Measurements from ENCODE around the gene CSNK1G1.
"Not testable (repeated sequence)": the region's sequence is repeated elsewhere in the genome, so short reads cannot be mapped to it uniquely, and the experiment has no call there.

Gene CSNK1G1

DNA sequence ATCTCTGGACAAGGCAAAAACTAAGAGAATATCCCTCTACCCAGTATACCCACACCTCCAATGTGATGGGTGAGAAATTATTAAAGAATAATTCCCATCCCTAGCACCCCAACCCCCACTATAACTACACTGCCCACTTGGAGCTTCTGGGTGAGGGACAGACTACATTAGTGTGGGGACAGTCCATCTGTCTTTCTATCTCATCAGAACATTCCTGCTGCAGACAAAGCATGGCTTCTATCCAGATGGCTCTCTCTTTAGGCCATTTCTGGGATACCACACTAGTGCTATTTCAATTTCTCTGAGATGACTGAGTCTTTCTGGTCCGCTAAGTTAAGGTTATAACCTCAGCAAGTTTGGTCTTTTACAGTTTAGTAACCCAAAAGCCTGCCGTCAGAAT lies 6.6 kb downstream of the CSNK1G1 start:
- no peak for DNase-seq (ENCODE audit: low spot score)

DNA sequence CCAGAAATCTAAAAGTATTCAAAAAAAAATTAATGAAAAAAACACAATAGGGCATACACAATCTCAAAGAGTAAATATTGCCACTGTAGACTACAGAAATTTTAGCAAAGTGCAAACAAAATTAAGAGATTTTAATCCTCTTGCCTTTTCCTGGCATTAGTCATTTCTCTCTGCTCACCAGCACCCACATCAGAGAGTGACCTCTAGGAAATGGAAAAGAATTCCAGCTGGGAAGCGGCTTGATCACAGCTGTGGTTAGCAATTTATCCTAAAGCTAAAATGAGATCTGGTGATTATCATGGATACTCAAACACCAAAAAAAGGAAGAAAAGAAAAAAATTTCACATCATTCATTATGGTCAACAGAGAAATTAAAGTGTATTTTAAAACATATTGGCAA lies 7.5 kb downstream of the CSNK1G1 start:
- no peak for DNase-seq (ENCODE audit: low spot score)

DNA sequence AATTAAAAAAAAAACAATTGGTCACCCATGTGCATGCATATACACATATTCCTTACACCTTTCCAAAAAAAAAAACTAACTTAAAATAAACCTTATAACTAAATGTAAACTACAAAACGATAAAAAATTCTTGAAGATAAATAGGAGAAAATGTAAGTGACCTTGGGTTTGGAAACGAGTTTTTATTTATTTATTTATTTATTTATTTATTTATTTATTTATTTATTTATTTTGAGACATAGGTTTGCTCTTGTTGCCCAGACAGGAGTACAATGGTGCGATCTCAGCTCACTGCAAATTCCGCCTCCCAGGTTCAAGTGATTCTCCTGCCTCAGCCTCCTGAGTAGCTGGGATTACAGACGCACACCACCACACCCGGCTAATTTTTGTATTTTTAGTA lies 9.7 kb downstream of the CSNK1G1 start:
- DNase-seq (ENCODE audit: low spot score) = not testable (repeated sequence)

DNA sequence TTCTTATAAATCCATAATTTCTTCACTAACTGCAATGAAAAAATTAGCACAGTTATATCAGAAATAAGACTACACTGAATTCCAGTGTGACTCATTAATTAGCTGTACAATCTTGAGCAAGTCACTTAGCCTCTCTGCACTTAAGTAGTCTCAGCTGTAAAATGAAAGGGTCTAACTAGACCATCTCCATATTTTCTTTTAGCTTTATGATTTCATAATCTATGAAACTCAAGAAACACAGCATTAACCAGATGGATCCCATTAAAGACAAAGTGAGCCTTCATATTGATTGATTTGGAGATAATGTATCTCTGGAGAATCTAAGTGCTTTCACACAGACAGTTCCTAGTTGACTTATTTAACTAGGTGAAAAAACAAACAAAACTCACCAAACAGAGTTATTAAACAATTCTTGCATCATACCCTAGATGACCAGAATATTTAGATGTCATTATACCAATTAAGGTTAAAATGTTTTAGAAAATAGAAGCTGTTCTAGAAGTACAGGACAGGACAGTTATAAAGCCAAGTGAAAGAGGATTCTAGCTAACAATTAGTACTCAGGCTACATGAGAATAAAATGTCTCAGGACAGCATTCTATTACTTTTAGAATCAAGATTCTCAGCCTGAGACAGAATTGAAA lies 11.2 kb downstream of the CSNK1G1 start:
- no peak for DNase-seq (ENCODE audit: low spot score)

DNA sequence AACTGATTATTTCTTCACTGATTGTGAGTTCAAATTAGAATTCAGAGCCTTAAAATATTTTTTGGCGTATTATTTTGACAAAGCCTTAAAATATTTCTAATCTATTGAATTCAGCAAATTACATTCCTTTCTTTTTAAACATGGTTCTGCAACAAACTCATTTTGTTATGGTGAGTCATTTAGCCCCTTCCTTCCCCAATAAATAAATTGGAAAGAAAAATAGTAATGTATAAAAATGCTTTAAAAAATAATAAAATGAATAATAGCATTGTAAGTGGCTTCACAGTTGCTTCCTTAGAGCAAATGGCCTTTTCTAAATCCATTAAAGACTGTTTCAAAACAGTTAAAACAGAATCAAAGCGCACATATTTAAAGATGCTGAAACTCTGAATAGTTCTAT lies 12.1 kb downstream of the CSNK1G1 start:
- no peak for DNase-seq (ENCODE audit: low spot score)

DNA sequence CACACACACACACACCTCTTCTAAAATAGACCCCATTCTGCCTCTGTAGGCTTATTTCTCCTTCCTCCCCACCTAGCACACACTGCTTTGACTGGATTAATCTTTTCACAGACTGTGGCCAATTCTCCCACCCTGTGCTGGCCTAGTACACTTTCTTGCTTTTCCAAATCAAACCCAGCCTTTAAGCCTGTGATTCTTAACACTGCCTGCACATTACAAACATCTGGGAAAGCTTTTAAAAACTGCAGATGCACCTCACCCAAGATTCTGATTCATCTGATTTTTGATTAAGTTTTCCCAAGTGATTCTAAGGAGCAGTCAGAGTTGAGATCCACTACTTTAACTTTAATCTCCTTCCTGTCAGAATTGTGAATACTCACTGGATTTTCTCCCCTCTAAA lies 12.8 kb downstream of the CSNK1G1 start:
- DNase-seq (ENCODE audit: low spot score) = no peak

DNA sequence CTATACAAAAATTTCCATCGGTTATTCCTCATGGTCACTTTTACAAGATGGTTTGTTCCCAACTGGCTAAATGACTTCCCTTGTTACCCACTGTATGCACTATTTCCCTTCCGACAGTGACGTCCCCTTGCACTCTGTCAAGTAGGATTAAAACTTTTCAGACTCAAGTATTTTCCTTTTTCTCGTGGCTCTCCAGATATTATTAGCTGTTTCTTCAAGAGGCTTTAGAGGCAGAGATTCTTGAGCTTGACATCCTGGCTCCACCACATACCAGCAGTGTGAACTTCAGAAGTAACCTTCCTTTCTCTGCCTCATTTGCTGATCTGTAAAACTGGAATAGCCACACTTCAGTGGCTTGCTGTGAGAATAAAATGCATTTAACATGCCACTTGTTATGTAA lies 14.0 kb downstream of the CSNK1G1 start:
- DNase-seq (ENCODE audit: low spot score) = no peak

DNA sequence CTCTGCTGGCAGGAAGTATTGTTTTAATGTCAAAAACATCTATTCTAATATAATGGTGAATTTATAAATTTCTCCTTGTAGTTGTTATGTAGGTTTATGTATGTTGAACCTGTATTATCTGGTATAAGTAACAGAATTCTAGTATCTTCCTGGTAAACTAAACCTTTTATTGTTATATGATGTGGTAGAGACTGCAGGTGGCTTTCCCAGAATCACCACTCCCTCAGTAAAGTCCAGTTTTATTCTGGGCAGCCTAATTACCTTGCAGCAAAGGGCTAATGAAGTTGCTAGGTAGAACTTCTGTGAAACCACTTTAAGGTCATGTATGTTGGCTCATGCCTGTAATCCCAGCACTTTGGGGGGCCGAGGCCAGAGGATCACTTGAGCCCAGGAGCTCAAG lies 15.6 kb downstream of the CSNK1G1 start:
- DNase-seq (ENCODE audit: low spot score) = no peak

DNA sequence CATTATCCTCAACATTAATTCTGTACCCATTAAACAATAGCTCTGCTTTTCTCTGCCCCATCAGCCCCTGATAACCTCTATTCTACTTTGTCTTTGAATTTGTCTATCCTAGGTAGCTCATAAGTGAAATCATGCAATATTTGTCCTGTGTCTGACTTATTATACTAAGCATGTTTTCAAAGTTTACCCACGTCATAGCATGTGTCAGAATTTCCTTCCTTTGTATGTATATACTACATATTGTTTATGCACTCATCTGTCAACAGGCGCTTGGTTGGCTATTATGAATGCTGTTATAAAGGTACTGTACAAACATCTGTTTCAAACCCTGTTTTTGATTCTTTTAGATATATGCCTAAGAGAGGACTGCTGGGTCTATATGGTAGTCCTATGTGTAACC lies 18.2 kb downstream of the CSNK1G1 start:
- no peak for DNase-seq (ENCODE audit: low spot score)

DNA sequence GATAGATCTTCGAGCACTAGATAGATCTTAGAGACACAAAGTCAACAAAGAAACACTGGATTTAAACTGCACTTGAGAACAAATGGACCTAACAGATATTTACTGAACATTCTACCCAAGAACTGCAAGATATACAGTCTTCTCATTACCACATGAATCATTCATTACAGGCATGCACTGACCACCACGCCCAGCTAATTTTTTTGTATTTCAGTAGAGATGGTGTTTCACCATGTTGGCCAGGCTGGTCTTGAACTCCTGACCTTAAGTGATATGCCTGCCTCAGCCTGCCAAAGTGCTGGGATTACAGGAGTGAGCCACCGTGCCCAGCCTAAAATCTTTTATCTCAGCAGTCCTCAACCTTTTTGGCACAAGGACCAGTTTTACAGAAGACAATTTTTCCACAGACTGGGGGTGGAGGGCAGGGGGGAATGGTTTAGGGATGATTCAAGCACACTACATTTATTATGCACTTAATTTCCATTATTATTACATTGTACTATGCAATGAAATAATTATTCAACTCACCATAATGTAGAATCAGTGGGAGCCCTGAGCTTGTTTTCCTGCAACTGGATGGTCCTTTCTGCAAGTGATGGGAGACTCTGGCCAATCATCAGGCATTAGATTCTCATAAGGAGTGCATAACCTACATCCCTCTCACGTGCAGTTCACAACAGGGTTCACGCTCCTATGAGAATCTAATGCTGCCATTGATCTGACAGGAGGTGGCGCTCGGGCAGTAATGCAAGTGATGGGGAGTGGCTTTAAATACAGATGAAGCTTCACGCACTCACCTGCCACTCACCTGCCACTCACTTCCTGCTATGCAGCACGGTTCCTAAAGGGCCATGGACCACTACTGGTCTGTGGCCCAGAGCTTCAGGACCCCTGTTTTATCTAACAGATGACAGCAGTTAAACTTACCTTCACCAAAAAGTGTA lies 21.7 kb downstream of the CSNK1G1 start:
- DNase-seq (ENCODE audit: low spot score) = no peak

DNA sequence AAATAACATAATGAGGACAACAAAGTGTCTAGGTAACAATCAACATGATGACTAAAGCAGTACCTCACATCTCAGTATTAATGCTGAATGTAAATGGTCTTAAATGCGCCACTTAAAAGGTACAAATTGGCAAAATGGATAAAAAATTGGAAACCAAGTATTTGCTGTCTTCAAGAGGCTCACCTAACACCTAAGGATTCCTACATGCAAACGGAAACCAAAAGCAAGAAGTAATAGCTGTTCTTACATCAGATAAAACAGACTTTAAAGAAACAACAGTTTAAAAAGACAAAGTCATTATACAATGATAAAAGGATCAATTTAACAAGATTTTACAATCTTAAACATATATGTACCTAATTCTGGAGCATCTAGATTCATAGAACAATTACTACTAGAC lies 22.5 kb downstream of the CSNK1G1 start:
- no peak for DNase-seq (ENCODE audit: low spot score)

DNA sequence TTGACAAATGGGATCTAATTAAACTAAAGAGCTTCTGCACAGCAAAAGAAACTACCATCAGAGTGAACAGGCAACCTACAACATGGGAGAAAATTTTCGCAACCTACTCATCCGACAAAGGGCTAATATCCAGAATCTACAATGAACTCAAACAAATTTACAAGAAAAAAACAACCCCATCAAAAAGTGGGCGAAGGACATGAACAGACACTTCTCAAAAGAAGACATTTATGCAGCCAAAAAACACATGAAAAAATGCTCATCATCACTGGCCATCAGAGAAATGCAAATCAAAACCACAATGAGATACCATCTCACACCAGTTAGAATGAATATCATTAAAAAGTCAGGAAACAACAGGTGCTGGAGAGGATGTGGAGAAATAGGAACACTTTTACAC lies 24.3 kb downstream of the CSNK1G1 start:
- DNase-seq (ENCODE audit: low spot score) = not testable (repeated sequence)

DNA sequence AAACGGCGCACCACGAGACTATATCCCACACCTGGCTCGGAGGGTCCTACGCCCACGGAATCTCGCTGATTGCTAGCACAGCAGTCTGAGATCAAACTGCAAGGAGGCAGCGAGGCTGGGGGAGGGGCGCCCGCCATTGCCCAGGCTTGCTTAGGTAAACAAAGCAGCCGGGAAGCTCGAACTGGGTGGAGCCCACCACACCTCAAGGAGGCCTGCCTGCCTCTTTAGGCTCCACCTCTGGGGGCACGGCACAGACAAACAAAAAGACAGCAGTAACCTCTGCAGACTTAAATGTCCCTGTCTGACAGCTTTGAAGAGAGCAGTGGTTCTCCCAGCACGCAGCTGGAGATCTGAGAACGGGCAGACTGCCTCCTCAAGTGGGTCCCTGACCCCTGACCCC lies 29.0 kb downstream of the CSNK1G1 start:
- DNase-seq (ENCODE audit: low spot score) = not testable (repeated sequence)

DNA sequence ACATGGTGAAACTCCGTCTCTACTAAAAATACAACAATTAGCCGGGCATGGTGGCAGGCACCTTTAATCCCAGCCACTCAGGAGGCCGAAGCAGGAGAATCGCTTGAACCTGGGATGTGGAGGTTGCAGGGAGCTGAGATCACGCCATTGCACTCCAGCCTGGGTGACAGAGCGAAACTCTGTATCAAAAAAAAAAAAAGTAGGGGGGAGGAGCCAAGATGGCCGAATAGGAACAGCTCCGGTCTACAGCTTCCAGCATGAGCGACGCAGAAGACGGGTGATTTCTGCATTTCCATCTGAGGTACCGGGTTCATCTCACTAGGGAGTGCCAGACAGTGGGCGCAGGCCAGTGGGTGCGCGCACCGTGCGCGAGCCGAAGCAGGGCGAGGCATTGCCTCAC lies 29.5 kb downstream of the CSNK1G1 start:
- DNase-seq (ENCODE audit: low spot score) = not testable (repeated sequence)

DNA sequence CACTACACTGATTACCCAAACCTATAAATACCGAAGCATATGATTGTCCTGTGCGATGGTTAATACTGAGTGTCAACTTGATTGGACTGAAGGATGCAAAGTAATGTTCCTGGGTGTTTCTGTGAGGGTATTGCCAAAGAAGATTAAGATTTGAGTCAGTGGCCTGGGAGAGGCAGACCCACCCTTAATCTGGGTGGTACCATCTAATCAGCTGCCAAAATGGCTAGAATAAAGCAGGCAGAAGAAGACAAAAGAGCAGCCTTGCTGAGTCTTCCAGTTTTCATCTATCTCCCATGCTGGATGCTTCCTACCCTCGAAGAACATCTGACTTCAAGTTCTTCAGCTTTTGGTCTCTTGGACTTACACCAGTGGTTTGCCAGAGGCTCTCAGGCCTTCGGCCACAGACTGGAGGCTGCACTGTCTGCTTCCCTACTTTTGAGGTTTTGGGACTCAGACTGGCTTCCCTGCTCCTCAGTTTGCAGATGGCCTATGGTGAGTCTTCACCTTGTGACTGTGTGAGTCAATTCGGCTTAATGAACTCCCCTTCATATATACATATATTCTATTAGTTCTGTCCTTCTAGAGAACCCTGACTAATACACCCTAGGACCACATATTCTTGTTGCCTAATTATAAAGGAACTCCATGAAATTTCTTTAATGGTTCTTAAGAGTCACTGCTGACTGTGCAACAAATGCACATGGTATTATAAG lies 31.7 kb downstream of the CSNK1G1 start:
- no peak for DNase-seq (ENCODE audit: low spot score)

DNA sequence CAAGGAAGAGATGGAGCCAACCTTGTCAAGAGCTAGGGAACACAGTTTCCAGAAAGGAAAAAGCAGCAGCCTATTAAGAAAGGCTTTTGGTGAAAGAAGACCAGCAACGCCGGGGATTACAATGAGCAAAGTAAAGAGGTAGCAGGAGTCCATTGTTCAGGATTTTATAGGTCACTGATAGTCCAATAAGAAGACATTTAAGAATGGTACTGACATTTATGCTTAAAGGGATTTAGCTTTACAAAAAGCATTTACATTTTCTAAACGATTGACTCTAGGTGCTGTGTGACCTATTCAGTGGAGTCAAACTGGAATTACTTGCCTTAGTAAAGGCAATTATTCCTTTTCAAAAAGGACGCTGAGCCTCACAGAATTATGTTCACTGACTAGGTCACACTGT lies 40.8 kb downstream of the CSNK1G1 start:
- no peak for DNase-seq (ENCODE audit: low spot score)

DNA sequence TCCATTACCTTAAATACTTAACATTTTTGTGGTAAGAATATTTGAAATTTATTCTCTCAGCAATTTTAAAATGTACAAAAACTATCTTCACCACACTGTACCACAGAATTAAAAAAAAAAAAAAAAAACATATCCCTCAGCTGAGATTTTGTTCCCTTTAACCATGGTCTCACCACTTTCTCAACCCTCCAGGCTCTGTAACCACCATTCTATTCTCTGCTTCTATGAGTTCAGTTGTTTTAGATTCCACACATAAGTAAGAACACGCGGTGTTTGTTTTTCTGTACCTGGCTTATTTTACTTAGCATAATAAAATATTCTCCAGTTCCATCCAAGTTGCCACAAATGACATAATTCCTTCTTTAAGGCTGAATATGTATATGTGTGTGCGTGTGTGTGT lies 41.5 kb downstream of the CSNK1G1 start:
- DNase-seq (ENCODE audit: low spot score) = no peak

DNA sequence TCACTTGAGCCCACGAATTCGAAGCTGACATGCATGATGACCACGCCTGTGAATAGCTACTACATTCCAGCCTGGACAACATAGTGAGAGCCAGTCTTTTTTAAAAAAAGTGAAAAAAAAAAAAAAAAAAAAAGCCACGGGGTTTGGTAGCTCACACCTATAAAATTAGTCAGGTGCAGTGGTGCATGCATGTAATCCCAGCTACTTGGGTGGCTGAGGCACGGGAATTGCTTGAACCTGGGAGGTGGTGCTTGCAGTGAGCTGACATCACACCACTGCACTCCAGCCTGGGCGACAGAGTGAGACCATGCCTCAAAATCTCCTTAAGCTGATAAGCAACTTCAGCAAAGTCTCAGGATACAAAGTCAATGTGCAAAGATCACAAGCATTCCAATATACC lies 44.4 kb downstream of the CSNK1G1 start:
- DNase-seq (ENCODE audit: low spot score) = no peak

DNA sequence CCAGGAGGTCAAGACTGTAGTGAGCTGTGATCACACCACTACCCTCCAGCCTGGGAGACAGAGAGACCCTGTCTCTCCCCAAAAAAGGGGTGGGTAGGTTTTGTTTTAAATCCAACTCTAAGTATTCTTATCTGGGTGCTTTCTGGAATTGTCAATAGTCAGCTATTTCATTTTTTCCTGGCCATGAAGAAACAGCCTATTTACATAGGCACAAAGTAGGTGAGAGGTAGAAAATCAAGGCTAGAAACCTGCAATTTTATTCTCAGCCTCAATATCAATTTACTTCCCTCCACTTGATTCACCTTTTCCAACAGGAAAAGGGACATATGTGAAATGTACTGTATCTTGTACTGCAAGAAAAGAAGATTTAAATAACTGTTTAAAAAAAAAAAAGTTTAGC lies 45.9 kb downstream of the CSNK1G1 start:
- no peak for DNase-seq (ENCODE audit: low spot score)

DNA sequence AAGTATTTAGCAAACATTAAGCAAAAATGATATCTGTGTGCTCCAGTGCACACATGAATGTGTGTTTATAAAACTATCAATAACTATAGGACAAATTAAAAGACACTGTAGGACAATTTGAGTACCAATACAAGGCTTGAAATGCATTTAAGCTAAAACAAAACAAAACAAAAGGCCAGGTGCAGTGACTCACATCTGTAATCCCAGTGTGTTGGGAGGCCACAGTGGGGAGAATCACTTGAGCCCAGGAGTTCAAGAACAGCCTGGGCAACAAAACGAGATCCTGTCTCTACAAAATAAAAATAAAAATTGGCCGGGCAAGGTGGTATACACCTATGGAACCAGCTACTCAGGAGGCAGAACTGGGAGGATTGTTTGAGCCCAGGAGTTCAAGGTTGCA lies 50.7 kb downstream of the CSNK1G1 start:
- DNase-seq (ENCODE audit: low spot score) = no peak

DNA sequence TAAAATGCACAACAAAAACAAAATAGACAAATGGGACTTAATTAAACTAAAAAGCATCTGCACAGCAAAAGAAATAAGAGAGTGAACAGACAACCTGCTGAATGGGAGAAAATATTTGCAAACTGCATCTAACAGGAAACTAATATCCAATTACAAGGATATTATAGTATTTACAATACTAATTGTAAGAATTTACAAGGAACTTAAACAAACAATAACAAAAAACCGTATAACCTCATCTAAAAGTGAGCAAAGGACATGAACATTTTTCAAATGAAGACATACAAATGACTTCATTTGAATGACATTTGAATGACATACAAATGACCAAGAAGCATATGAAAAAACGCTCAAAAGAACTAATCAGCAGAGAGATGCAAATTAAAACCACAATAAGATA lies 66.4 kb downstream of the CSNK1G1 start:
- DNase-seq (ENCODE audit: low spot score) = no peak

DNA sequence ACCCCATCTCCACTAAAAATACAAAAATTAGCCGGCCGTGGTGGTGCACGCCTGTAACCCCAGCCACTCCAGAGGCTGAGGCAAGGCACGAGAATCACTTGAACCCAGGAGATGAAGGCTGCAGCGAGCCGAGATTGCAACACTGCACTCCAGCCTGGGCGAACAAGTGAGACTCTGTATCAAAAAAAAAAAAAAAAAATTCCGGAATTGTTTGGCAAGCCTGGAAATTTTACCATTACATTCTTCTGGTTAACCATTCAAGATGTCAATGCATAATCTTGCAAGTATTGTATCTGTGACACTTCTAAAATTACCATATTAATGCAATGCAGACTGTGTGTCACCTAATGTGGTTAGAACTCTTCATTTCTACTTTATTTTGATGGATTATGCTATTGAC lies 67.0 kb downstream of the CSNK1G1 start:
- DNase-seq (ENCODE audit: low spot score) = no peak

DNA sequence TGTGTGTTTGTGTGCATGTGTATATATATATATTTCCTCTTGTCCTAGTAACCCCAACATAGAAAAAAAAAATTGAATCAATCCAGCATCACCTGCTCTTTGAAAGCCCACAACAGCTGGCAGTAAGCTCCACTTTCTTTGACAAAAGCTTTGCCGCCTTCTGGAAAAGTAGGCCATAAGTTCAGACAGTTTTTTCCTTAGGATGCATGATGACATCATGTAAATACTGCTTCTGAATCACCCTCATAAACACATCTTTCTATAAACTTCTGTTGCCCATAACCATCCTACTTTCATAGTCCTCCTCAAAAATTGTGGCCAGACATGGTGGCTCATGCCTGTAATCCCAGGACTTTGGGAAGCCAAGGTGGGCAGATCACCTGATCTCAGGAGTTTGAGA lies 67.4 kb downstream of the CSNK1G1 start:
- no peak for DNase-seq (ENCODE audit: low spot score)

Measured in hematopoietic multipotent progenitor cell treated with erythropoietin and hydrocortisone succinate and interleukin-3 and kit ligand, for 15 days (in vitro differentiated cells).